K562 (cell line): ENCODE measurements around the gene WDR54. TPM values are rescaled to one million over a fixed set of nuclear protein-coding genes. Genes with fewer than 3 reads are reported as not detected.

ENCODE experiments used
- CXXC5 ChIP-seq: fragments of 250-450 bp; sonication (Bioruptor Pico); IDR thresholded peaks from 2 replicates; pipeline ENCODE4 v1.8.0; 2022; ENCODE audit warnings: inconsistent platforms, mild to moderate bottlenecking, moderate library complexity
- ERF ChIP-seq: fragments of 450-650 bp; formaldehyde crosslinking; IDR thresholded peaks from 2 replicates; pipeline ENCODE4 v1.4.0; 2020; ENCODE audit warnings: mild to moderate bottlenecking, mixed read lengths
- PRPF4 ChIP-seq: fragments of 200-400 bp; formaldehyde crosslinking; IDR thresholded peaks from one replicate; pipeline ENCODE4 v1.6.1; 2017; ENCODE audit warnings: low read length, low read depth, mild to moderate bottlenecking; ENCODE audit not compliant: insufficient read depth, poor library complexity, severe bottlenecking
- TCFL5 ChIP-seq: fragments of 250-450 bp; sonication (Bioruptor Pico); conservative IDR thresholded peaks from 2 replicates; pipeline ENCODE4 v1.6.1; 2021; ENCODE audit warnings: mild to moderate bottlenecking, moderate library complexity, matching md5 sums
- YY1 ChIP-seq, 3 experiments: IDR thresholded peaks; 2 replicates each; pipeline ENCODE4 v1.6.1; 2011; ENCODE audit warnings: low read length in 2 of 3, mild to moderate bottlenecking in 2 of 3, moderate library complexity in 2 of 3, borderline replicate concordance in 1 of 3, control low read depth in 1 of 3, low read depth in 1 of 3; ENCODE audit not compliant: insufficient read depth in 3 of 3, insufficient replicate concordance in 2 of 3, control insufficient read depth in 1 of 3, insufficient read length in 1 of 3; ENCODE audit errors: extremely low read depth in 1 of 3
- ZNF133 ChIP-seq: fragments of 250-450 bp; sonication (Bioruptor Pico); IDR thresholded peaks from 2 replicates; pipeline ENCODE4 v1.4.0; 2020; ENCODE audit warnings: mild to moderate bottlenecking
- ZNF24 ChIP-seq: fragments of 450-650 bp; IDR thresholded peaks from 2 replicates; pipeline ENCODE4 v1.6.1; 2016
- ZNF347 ChIP-seq: fragments of 450-650 bp; formaldehyde crosslinking; IDR thresholded peaks from 2 replicates; pipeline ENCODE4 v1.4.0; 2020; ENCODE audit warnings: low read depth, mild to moderate bottlenecking, moderate library complexity
- ZNF586 ChIP-seq: fragments of 450-650 bp; formaldehyde crosslinking; conservative IDR thresholded peaks from 2 replicates; pipeline ENCODE4 v1.4.0; 2020; ENCODE audit warnings: mild to moderate bottlenecking, moderate library complexity
- ZNF764 ChIP-seq: fragments of 250-450 bp; sonication (Bioruptor Pico); IDR thresholded peaks from 2 replicates; pipeline ENCODE4 v1.4.0; 2020; ENCODE audit warnings: low read depth, mild to moderate bottlenecking, moderate library complexity
- polyA plus RNA-seq, 8 experiments: library from polyadenylated mRNA; depleted of rRNA in 4 of 8; stranded (reverse) in 5 of 8; unstranded in 3 of 8; fragments of >200 nt; fragmentation: Nextera tagmentation in 2 of 8; fragmentation: Illumina TruSeq in 1 of 8; extraction: Ambion mirVana in 2 of 8; extraction: Trizol in 1 of 8; gene quantifications; 2 replicates each; pipeline versions ENCODE4 v1.2.1 to v1.2.3, GENCODE V29; 2011 to 2014; ENCODE audit warnings: inconsistent platforms in 1 of 8, missing spikeins in 1 of 8
- total RNA-seq, 7 experiments: library from RNA; depleted of rRNA in 6 of 7; stranded (reverse); fragments of >200 nt in 6 of 7; fragmentation: Illumina TruSeq in 2 of 7; extraction: Trizol in 2 of 7; gene quantifications; 2 replicates each; pipeline versions ENCODE4 v1.2.1 to v1.2.3, GENCODE V29; 2011 to 2021; ENCODE audit warnings: low replicate concordance in 1 of 7
- TF ChIP-seq, protein P1 (sequence below): fragments of 250-450 bp; sonication (Bioruptor Pico); IDR thresholded peaks from 2 replicates; pipeline ENCODE4 v1.5.0; 2020; ENCODE audit warnings: mild to moderate bottlenecking
- TF ChIP-seq, protein P2 (sequence below): fragments of 450-650 bp; conservative IDR thresholded peaks from 2 replicates; pipeline ENCODE4 v1.6.1; 2016; ENCODE audit warnings: missing genetic modification characterization, low read depth, mild to moderate bottlenecking, missing compliant biosample characterization, moderate library complexity
- TF ChIP-seq, protein P3 (sequence below): fragments of 200-800 bp; sonication (Bioruptor generic); IDR thresholded peaks from 2 replicates; pipeline ENCODE4 v1.6.1; 2016; ENCODE audit warnings: missing genetic modification characterization, missing compliant biosample characterization
- TF ChIP-seq, protein P4 (sequence below): fragments of 250-450 bp; sonication (Bioruptor Pico); IDR thresholded peaks from 2 replicates; pipeline ENCODE4 v1.5.0; 2021; ENCODE audit warnings: mild to moderate bottlenecking, moderate library complexity

WDR54 gene
- total and polyA plus RNA-seq, 9 of the 15 experiments (the other 6 are each of a cell fraction or from before 2014, with no cell fraction given): 5.2 to 15.2 (median 7.4) TPM

DNA sequence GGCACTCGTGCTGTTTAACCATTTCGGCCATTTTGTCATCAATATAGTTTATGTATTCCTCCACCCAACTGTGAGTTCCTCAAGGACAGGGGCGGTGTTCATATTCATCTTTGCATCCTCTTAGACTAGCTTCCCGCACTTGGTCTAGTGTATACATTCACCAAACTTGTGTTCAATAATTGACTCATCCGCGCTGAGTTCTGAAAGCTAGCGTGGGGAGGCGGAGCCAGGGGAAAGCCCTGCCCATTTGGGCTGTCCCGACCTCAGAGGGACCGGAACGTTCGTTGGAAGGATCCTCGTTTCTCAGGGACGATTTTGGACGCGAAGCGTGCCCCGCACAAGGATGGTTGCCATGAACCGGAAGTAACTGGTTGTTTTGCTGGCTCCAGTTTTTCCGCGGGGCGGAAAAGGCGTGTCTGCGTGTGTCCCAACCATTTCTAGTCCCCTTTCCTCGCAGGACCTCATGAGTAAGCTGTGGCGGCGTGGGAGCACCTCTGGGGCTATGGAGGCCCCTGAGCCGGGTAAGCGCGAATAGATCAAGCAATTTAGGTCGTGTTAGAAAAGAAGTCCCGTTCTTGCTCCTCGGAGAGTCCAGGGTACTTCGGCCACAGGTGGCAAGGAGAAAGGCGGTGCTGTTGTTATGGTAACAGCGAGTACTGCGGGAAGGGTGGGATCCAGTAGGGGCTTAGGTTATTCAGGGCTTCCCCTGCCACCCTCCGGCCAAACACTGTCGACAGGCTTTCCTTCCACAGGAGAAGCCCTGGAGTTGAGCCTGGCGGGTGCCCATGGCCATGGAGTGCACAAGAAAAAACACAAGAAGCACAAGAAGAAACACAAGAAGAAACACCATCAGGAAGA is 33.4 kb downstream of the WDR54 start, which contains the start of gene INO80B (continued):
- TF ChIP-seq TCFL5 (CRISPR knock-in tag): no peak
- TF ChIP-seq ZNF764 (CRISPR knock-in tag): no peak
- no peak for TF ChIP-seq ZNF133 (CRISPR knock-in tag)
- TF ChIP-seq ZNF24: no peak
- TF ChIP-seq, protein P1, sequence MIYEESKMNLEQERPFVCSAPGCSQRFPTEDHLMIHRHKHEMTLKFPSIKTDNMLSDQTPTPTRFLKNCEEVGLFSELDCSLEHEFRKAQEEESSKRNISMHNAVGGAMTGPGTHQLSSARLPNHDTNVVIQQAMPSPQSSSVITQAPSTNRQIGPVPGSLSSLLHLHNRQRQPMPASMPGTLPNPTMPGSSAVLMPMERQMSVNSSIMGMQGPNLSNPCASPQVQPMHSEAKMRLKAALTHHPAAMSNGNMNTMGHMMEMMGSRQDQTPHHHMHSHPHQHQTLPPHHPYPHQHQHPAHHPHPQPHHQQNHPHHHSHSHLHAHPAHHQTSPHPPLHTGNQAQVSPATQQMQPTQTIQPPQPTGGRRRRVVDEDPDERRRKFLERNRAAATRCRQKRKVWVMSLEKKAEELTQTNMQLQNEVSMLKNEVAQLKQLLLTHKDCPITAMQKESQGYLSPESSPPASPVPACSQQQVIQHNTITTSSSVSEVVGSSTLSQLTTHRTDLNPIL (CRISPR knock-in tag): no peak
- no peak for TF ChIP-seq PRPF4
- TF ChIP-seq CXXC5 (CRISPR knock-in tag): peak; percentile 87
- TF ChIP-seq, protein P2, sequence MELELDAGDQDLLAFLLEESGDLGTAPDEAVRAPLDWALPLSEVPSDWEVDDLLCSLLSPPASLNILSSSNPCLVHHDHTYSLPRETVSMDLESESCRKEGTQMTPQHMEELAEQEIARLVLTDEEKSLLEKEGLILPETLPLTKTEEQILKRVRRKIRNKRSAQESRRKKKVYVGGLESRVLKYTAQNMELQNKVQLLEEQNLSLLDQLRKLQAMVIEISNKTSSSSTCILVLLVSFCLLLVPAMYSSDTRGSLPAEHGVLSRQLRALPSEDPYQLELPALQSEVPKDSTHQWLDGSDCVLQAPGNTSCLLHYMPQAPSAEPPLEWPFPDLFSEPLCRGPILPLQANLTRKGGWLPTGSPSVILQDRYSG (tag): no peak
- TF ChIP-seq, protein P3, sequence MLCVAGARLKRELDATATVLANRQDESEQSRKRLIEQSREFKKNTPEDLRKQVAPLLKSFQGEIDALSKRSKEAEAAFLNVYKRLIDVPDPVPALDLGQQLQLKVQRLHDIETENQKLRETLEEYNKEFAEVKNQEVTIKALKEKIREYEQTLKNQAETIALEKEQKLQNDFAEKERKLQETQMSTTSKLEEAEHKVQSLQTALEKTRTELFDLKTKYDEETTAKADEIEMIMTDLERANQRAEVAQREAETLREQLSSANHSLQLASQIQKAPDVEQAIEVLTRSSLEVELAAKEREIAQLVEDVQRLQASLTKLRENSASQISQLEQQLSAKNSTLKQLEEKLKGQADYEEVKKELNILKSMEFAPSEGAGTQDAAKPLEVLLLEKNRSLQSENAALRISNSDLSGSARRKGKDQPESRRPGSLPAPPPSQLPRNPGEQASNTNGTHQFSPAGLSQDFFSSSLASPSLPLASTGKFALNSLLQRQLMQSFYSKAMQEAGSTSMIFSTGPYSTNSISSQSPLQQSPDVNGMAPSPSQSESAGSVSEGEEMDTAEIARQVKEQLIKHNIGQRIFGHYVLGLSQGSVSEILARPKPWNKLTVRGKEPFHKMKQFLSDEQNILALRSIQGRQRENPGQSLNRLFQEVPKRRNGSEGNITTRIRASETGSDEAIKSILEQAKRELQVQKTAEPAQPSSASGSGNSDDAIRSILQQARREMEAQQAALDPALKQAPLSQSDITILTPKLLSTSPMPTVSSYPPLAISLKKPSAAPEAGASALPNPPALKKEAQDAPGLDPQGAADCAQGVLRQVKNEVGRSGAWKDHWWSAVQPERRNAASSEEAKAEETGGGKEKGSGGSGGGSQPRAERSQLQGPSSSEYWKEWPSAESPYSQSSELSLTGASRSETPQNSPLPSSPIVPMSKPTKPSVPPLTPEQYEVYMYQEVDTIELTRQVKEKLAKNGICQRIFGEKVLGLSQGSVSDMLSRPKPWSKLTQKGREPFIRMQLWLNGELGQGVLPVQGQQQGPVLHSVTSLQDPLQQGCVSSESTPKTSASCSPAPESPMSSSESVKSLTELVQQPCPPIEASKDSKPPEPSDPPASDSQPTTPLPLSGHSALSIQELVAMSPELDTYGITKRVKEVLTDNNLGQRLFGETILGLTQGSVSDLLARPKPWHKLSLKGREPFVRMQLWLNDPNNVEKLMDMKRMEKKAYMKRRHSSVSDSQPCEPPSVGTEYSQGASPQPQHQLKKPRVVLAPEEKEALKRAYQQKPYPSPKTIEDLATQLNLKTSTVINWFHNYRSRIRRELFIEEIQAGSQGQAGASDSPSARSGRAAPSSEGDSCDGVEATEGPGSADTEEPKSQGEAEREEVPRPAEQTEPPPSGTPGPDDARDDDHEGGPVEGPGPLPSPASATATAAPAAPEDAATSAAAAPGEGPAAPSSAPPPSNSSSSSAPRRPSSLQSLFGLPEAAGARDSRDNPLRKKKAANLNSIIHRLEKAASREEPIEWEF (CRISPR knock-in tag): no peak
- peak; percentile 96 to 100 (median 99) for TF ChIP-seq YY1 (IDR thresholded peaks at IDR 0.05; ENCODE audit: borderline replicate concordance in 1 of 3, control insufficient read depth in 1 of 3, extremely low read depth in 1 of 3, insufficient read depth in 3 of 3, insufficient read length in 1 of 3, insufficient replicate concordance in 2 of 3, low read depth in 1 of 3, low read length in 2 of 3)
- TF ChIP-seq ZNF347 (CRISPR knock-in tag): no peak
- peak; percentile 78; the same call in 1 of the 2 replicates for TF ChIP-seq ERF (CRISPR knock-in tag)
- TF ChIP-seq ZNF586 (CRISPR knock-in tag): no peak
- TF ChIP-seq, protein P4, sequence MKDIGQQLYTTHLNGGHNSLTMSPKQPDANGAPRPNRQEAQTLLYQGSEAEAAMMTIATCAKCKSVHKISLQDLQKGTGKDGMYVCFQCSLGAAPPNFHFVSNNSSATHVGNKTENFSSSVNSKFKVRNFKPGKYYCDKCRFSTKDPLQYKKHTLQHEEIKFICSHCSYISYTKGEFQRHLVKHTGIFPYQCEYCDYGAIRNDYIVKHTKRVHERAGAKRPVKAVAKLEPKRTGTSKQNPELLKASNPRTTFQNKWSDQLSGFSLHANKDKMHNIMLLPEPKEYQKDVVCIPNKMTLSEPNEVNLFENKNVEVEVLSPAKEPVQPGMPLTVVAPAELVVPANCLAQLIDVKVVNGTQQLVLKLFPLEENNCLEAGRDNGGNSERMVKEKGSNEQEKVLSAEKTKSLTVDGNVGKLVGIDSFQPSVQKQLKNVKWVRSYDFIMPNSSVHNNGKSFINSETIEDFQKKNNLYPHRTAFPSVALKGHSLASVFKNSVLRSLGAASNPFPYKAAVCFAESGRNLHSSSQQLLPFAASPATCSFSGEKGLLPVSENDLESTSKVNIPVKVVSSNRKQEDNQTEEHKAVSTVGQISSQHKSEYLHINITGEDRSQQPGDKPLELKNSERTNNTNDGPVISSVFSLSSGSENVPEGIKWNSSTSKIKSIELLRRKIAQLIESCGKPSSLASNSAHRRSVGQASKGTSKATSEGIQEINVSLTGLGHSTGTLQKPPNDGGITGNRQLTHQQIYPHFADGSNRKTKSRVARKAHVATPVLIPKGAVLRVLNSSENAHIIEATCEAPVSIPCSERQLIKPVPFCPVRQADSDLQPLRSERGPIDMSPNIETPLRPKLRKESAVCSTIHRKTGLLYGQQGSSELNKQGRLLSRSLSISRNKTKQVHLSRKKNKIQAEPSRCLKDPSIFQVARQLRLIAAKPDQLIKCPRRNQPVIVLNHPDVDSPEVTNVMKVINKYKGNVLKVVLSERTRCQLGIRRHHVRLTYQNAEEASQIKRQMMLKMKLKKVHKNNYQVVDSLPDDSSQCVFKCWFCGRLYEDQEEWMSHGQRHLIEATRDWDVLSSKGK (CRISPR knock-in tag): no peak
